GM18867 (cell line): Measurements from ENCODE around the gene CCR4.
"Not testable (repeated sequence)": the region's sequence is repeated elsewhere in the genome, so short reads cannot be mapped to it uniquely, and the experiment has no call there.

Experiments
- ATAC-seq: cut with Tn5 transposase; IDR thresholded peaks from one replicate; pipeline ENCODE4 v1.9.1; 2021; ENCODE audit warnings: mild to moderate bottlenecking, moderate library complexity; ENCODE audit not compliant: unreplicated experiment

CCR4 gene

DNA sequence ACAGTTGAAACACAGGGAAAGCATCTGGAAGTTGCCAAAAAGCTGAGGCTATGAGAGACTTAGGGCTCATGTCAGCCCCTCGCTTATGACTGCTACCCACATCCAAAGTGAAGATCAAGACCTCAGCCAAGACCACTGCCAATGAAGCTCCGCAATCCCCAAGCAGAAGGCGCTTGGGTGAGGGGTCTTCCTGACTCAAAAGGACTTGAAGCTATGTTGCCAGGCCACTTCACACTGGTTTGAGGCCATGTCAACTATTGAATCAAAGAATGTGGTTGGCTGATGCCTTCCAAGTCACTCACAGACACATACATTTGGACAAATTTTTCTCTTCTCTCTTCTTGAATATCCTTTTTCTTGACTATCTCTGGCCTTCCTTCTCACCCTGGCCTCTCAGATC, 928 bp upstream of the CCR4 start:
- ATAC-seq, result no peak

DNA sequence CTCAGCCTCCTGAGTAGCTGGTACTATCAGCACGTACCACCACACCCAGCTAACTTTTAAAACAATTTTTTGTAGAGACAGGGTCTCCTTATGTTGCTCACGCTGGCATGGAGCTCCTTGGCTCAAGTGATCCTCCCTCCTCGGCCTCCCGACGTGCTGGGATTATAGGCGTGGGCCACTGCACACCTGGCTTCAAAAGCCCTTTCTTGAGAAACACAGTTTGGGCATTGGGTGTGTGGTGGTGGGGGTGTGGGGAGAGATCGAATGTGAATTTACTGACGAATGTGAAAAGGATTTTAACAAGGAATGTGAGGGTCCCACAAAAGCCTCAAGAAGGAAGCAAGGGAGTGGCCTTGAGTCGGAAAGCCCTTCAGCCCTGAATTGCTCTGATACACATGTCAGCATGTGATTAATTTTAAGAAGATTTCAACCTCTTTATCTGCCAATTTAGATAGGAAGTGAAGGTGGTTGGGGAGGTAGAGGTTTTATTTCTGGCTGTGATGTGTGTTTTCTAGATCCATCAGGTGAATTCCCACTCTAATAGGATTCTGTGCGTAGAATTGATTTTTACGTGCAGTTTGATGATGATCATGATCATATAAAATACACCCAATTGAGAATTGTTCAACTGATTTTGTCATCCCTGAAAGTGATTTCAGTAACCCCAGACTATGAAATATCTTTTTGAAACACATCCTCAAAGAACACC, 1.1 kb downstream of the CCR4 start:
- ATAC-seq, result no peak

GRCh38 chr3:32954506-32954905, 3.1 kb downstream of the CCR4 start:
- no peak for ATAC-seq

DNA sequence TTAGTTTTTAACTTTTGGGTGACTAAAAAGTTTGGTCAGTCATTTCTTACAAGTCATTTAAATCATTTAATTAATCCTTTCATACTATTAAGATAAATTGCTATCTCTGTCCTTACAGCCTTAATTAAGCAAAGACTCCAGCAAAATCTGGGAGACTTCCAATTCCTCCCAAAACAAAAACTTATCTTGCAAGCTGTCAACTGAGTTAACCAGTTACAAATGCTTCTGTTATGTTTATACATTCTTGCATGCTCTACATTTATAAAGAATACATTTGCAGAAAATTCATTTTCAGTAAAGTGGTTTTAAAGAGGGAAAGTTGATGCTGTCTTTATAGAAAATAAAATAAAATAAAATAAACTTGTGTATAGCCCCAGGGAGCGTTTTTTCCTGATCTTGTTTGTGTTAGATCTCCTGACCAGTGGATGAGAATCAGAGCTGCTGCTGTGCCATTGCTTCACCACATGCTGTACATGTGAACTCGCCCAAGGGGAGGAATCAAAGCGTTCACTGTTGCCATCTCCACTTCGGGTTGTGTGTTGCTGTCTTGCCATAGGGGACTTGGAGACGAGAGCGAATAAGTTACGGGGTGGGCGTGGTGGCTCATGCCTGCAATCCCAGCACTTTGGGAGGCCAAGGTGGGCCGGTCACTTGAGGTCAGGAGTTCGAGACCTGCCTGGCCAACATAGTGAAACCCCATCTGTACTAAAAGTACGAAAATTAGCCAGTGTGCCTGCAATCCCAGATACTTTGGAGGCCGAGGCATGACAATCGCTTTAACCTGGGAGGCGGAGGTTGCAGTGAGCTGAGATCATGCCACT, 5.5 kb downstream of the CCR4 start:
- ATAC-seq, result no peak

DNA sequence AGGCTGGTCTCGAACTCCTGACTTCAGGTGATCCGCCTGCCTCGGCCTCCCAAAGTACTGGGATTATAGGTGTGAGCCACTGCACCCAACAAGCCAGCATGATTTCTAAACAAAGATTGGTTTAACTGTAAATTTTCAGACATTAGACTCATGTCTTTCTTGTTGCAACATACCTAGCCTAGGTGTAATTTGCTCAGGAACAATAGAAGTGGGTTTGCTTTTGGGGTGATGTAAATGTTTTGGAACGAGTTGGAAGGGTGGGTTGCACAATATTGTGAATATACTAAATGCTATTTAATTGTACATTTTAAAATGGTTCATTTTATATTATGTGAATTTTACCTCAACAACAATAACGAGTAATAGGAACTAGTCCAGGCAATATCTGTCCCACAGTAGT, 7.1 kb downstream of the CCR4 start:
- ATAC-seq, result no peak

DNA sequence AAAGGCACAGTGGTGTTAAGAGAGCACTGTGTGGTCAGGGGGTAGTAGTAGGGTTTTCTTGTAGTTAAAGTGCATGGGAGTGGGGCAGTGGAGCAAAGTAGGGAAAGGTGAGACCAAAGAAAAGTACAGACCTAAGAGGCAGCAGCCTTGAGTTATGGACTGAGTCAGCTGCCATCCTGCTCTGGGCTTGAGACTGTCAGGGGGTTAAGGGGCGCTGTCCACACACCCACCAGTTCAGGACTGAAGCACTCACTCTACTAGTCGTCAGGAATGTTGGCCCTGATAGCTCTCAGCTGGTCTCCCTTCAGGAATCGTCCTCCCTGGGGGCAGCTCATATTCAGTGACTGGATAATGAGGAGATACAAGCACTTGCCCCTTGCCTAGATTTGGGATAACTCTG, 7.9 kb downstream of the CCR4 start:
- ATAC-seq, result no peak

GRCh38 chr3:32960404-32961170, 9.1 kb downstream of the CCR4 start:
- no peak for ATAC-seq

GRCh38 chr3:32961189-32961715, 9.8 kb downstream of the CCR4 start:
- no peak for ATAC-seq

GRCh38 chr3:32963871-32964270, 12.4 kb downstream of the CCR4 start:
- no peak for ATAC-seq

DNA sequence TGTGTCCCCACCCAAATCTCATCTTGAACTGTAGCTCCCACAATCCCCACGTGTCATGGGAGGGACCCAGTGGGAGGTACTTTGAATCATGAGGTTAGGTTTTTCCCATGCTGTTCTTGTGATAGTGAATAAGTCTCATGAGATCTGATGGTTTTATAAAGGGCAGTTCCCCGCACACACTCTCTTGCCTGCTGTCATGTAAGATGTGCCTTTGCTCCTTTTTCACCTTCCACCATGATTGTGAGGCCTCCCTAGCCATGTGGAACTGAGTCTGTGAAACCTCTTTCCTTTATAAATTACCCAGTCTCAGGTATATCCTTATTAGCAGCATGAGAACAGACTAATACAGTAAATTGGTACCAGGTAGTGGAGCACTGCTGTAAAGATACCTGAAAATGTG, 13.3 kb downstream of the CCR4 start:
- ATAC-seq, result not testable (repeated sequence)

DNA sequence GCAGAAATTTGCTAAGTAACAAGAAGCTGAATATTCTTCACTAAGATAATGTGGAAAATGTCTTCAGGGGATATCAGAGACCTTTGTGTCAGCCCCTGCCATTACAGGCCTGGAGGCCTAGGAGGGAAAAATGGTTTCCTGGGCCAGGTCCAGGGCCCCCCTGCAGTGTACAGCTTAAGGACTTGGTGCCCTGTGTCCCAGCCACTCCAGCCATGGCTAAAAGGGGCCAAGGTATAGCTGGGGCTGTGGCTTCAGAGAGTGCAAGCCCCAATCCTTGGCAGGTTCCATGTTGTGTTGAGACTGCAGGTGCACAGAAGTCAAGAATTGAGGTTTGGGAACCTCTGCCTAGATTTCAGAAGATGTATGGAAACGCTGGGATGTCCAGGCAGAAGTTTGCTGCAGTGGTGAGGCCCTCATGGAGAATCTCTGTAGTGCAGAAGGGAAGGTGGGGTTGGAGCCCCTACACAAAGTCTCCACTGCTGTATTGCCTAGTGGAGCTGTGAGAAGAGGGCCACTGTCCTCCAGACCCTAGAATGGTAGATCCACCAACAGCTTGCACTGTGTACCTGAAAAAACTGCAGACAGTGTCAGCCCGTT, 14.3 kb downstream of the CCR4 start:
- not testable (repeated sequence) for ATAC-seq

- ATAC-seq, result not testable (repeated sequence)
Observed at GRCh38 chr3:32966627-32967026, 15.2 kb downstream of the CCR4 start.

- no peak for ATAC-seq
Observed at GRCh38 chr3:32968166-32968919, 16.9 kb downstream of the CCR4 start.

DNA sequence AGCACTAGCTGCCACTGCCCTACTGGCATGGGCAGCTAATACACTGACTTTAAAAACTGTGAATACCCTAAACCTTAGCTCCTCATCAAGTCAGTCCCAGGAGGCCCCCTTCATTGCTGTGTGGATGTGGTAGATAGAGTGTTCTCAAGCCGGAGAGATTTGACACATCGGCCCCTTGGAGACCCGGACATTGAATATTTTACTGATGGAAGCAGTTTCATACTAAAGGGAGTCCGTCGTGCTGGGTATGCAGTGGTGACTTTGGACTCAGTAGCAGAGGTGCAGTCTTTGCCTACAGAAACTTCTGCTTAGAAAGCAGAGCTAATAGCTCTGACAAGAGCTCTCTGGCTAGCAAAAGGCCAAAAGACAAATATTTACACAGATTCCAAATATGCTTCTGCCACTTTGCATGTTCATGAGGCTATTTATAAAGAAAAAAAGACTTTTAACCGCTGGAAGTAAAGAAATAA, 17.5 kb downstream of the CCR4 start:
- no peak for ATAC-seq

- no peak for ATAC-seq
Observed at GRCh38 chr3:32969656-32970055, 18.2 kb downstream of the CCR4 start.

GRCh38 chr3:32971291-32971690, 19.8 kb downstream of the CCR4 start:
- not testable (repeated sequence) for ATAC-seq

GRCh38 chr3:32972482-32973146, 21.2 kb downstream of the CCR4 start:
- ATAC-seq, result no peak

DNA sequence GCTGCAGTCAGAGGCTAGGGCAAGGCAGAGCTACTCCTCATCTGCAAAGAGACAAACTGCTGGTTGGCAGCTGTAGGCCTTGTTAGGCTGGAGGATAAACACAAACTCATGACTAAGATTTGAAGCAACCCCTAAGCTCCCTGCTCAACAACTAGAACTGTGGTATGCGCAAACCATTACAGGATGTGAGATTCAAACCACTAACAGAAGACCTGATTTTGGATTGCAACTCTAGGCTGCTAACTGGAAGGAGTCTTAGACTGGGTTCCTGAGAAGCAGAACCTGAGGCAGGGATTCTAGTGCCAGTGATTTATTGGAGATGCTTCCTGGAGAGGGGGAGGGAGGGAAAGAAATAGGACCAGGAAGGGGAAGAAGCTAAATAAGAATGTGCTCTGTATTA, 22.5 kb downstream of the CCR4 start:
- peak; percentile 76 for ATAC-seq

GRCh38 chr3:32975891-32976595, 24.6 kb downstream of the CCR4 start:
- ATAC-seq, result no peak
